ENCODE results near the gene MAT2A. TPM values are rescaled to one million over a fixed set of nuclear protein-coding genes. Genes with fewer than 3 reads are reported as not detected.

The MAT2A gene
- total and polyA plus RNA-seq, 9 of the 15 experiments (the other 6 are each of a cell fraction or from before 2014, with no cell fraction given) = 130 to 1,027 (median 240) TPM

DNA sequence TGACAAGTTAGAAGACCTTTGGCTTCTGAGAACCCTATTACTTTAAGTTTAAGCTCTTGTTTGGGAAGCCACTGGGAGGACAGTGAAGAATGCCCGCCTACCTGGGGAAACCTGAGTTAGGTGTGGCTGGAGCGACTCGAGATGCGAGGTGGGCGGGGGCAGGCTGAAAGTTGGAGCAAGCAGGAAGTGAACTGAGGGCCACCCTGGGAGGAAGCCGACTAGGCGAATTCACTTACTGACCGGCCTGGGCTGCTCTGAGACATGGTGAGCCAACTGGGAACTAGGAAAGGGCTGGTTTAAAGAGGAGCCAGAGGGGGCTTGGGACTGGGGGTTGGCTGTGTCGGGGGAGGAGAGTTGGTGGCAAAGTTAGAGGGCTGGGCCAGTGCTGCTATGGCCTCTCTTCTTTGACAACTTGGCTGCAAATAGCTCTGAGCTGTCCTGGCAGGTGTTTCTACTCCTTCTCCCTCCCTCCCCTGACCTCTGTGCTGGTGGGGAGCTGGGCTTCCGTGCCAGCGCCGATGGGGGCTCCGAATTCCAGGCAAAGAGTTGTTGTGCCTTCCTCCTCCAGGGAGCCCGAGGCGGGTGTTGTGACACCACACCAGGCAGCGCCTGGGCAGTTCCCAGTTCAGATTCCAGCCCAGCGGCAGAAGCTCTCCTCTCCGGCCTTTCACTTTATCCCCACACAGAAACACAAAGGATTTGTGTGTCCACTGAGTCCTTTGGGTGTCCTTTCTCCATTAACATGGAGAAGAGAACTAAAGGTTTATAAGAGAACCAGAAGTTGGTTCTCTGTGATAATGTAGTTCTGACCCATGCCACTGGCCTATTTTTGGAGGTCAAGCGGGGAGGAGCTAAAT, 38.6 kb downstream of the MAT2A start, which contains the start of gene VAMP8 (continued):
- TF ChIP-seq AFF4 (CRISPR knock-in tag; IDR thresholded peaks at IDR 0.05) = no peak
- no peak for TF ChIP-seq BCOR (IDR thresholded peaks at IDR 0.05)
- no peak for TF ChIP-seq OTX1 (CRISPR knock-in tag; IDR thresholded peaks at IDR 0.05)
- TF ChIP-seq SMARCE1 (IDR thresholded peaks at IDR 0.05) = no peak
- peak; percentile 17 to 64; a peak in 2 of 4 replicates for TF ChIP-seq MAZ (CRISPR knock-in tag; conservative IDR thresholded peaks at IDR 0.05 in 1 of 2, IDR thresholded peaks at IDR 0.05 in 1 of 2)
- no peak for TF ChIP-seq POLR3G (IDR thresholded peaks at IDR 0.05; ENCODE audit: extremely low read depth, insufficient read length, insufficient replicate concordance)
- TF ChIP-seq ZBTB34 (CRISPR knock-in tag; IDR thresholded peaks at IDR 0.05) = no peak
- TF ChIP-seq ZHX1 (conservative IDR thresholded peaks at IDR 0.05; ENCODE audit: low read length) = 0 out of 2 replicates have a peak, but pooled peaks have one; percentile 38
- TF ChIP-seq, protein P1, sequence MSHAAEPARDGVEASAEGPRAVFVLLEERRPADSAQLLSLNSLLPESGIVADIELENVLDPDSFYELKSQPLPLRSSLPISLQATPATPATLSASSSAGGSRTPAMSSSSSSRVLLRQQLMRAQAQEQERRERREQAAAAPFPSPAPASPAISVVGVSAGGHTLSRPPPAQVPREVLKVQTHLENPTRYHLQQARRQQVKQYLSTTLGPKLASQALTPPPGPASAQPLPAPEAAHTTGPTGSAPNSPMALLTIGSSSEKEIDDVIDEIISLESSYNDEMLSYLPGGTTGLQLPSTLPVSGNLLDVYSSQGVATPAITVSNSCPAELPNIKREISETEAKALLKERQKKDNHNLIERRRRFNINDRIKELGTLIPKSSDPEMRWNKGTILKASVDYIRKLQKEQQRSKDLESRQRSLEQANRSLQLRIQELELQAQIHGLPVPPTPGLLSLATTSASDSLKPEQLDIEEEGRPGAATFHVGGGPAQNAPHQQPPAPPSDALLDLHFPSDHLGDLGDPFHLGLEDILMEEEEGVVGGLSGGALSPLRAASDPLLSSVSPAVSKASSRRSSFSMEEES (CRISPR knock-in tag; IDR thresholded peaks at IDR 0.05) = no peak
- no peak for TF ChIP-seq NONO (IDR thresholded peaks at IDR 0.05; ENCODE audit: low read depth in 2 of 2, low read length in 1 of 2)
- peak; percentile 37; the same call in 1 of the 2 replicates for TF ChIP-seq ZBTB7A (IDR thresholded peaks at IDR 0.05; ENCODE audit: borderline replicate concordance, control insufficient read depth, low read depth, low read length)
- TF ChIP-seq ATF7 (IDR thresholded peaks at IDR 0.05) = 0 out of 2 replicates have a peak, but pooled peaks have one; percentile 8
- TF ChIP-seq NFIX (CRISPR knock-in tag; IDR thresholded peaks at IDR 0.05; ENCODE audit: low read depth) = no peak
- peak; percentile 53 for TF ChIP-seq TAF7 (tag; IDR thresholded peaks at IDR 0.05)
- peak in 1 of 2 experiments; percentile 37; a peak in 2 of 4 replicates for TF ChIP-seq SIN3A (IDR thresholded peaks at IDR 0.05; ENCODE audit: borderline replicate concordance in 2 of 2, control insufficient read depth in 1 of 2, low read depth in 2 of 2, low read length in 2 of 2)
- TF ChIP-seq KDM5B (IDR thresholded peaks at IDR 0.05; ENCODE audit: insufficient replicate concordance, low read depth, low read length) = peak; percentile 55

Data from K562 (cell line).